ENCODE measurements around the gene ZNF853.
A peak's percentile ranks its signal among the peaks of the same experiment; 100 is the strongest.
"Not testable (repeated sequence)": the region's sequence is repeated elsewhere in the genome, so short reads cannot be mapped to it uniquely, and the experiment has no call there.

ZNF853 gene

GRCh38 chr7:6614953-6615722 is at the start of gene ZNF853:
TSS of gene ZNF853 (plus strand) at chr7:6615610. CDS start at chr7:6616175, 565 bp downstream.
- DNase-seq (ENCODE audit: low read depth): no peak

DNA sequence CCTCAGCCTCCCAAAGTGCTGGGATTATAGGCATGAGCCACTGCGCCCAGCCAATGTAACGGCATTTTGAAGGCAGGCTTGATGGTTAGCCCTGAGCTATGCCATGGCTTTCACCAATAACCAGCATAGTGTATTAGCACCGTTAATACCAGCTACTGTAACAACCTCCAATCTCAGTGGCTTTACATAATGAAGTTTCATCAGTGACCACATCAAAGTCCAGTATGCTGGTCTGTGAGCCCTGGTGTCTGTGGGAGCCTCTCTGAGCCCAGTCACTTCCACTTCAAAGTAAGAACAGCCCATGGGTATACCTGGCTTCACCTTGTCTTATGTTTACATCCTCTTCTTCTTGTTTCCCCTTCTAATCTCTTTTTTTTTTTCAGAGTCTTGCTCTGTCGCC is 49.8 kb upstream of the ZNF853 start:
- DNase-seq (ENCODE audit: low read depth): no peak

- DNase-seq (ENCODE audit: low read depth): no peak
Measured at GRCh38 chr7:6567886-6568285, 47.5 kb upstream of the ZNF853 start.

DNA sequence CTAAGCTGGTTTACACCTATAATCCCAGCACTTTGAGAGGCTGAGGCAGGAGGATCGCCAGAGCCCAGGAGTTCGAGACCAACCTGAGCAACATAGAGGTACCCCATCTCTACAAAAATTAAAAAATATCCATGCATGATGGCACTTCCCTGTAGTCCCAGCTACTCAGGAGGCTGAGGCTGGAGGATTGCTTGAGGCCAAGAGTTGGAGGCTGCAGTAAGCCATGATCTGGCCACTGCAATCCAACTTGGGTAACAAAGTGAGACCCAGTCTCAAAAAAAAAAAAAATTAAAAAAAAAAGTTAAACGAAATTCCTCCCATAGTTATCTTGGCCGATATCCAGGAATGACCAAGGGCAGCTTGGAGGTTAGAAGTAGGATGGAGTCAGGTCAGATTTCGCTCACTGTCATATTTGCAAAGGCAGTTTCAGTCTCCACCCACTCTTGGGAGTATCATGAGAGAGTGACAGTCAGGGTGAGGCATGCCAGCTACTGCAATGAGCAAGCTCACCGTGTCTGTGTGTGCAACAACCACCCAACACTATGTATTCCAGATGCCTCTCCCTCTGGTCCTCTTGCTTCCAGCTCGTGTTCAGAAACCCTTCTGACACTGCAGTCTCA is 44.1 kb upstream of the ZNF853 start:
- no peak for DNase-seq (ENCODE audit: low read depth)

DNA sequence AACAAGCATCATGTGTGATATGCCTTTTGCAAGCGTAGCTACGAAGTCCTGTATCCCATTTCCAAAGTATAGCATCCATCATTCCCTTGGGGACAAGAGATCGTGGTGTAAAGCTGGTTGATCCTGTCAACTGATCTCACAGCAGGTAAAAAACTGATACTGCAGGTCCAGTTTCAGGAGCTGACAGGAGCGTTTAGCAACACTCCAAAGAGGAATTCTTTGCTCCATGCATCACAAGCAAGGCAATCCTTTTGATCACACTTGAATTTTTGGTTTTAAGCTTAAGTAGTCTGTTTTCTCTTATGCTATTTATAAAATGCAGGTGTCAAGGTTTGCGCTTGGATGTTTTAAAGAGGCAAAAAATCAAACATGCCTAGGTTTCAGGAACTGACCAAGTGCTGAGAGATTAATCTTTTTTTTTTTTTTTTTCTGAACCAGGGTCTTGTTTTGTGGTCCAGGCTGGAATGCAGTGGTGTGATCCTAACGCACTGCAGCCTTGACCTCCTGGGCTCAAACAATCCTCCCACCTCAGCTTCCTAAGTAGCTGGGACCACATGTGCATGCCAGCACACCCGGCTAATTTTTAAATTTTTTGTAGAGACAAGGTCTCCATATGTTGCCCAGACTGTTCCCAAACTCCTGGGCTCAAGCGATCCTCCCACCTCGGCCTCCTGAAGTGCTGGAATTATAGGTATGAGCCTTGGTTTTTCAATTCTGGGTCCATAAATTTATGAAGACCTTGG is 40.0 kb upstream of the ZNF853 start:
- DNase-seq (ENCODE audit: low read depth): no peak

DNA sequence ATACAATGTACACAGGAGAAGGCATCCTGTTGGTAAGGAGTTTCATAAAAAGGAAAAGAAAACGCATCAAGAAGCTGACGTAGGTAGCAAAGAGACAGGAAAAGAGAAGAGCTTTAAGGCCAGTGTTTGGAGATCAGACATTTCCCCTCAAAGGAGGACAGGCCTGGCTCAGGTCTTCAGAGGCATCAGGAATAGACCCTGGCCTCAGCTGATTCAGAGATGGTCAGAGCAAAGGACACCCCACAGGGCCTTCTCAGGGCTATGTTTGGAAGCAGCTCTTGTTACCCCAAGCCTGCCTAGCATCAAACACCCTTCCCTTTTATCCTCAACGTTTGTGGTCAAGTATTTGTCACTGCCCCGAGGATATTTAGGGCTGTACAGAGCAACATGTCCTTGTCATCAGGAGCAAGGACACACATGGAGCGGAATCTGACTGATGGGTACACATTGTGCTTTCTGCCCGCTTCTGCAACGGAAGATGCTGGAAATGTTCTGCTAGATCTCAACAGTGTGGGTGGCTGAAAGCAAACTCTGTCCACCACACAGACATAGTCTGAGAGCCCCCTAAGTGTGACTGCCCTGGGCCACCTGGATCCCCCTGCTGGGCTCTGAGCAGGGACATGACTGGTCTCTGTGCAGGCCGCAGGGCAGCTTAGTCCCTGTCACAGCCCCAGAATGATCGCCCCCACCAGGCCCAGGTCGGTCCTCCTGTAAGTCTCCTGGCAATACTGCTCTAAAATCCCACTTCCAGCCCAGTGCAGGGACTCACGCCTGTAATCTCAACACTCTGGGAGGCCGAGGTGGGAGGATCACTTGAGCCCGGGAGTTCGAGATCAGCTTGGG is 39.2 kb upstream of the ZNF853 start:
- DNase-seq (ENCODE audit: low read depth): no peak

DNA sequence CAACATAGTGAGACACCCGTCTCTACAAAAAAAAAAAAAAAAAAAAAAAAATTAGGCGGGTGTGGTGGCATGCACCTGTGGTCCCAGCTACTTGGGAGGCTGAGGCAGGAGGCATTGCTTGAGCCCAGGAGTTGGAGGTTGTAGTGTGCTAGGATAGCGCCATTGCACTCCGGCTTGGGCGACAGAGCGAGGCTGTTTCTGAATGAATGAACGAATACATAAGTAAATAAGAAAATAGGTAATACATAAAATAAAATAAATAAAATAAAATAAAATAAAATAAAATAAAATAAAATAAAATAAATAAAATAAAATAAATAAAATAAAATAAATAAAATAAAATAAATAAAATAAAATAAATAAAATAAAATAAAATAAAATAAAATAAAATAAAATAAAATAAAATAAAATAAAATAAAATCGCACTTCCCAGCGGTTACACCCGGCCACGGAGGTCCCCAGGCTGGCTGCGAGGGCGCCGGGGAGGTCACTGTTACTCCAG is 38.5 kb upstream of the ZNF853 start:
- DNase-seq (ENCODE audit: low read depth): not testable (repeated sequence)

DNA sequence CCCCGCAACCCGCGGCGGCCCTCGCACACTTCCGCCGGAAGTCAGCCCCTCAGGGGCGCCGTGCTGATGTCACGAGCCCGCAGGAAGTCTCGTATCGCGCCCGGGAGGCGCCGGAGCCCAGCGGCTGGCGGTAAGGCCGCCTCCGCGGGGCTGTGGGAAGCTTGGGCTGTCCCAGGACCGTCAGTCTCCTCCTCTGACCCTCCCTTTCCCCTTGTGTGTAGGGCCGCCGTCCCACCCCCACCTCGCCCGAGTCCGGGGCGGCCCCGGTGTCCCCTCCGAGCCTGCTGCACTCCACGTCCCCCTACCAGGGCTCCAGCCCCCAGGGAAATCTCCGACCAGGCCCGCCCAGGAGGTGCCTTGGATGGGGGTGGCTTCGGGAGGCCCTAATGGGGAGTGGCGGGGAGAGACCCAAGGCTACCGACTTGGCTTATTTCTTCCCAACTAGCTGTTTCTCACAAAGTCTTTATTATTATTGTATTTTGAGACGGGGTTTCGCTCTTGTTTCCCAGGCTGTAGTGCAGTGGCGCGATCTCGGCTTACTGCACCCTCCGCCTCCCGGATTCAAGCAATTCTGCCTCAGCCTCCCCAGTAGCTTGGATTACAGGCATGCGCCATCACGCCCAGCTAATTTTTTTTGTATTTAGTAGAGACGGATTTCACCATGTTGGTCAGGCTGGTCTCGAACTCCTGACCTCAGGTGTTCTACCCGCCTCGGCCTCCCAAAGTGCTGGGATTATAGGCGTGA is 37.9 kb upstream of the ZNF853 start, which contains the start of gene ZDHHC4:
Gene ZDHHC4 (plus strand): TSS at position 86 of the 745 bp plus-strand sequence. CDS start 3,108 bp downstream, outside the sequence.
- DNase-seq (ENCODE audit: low read depth): peak; percentile 74

DNA sequence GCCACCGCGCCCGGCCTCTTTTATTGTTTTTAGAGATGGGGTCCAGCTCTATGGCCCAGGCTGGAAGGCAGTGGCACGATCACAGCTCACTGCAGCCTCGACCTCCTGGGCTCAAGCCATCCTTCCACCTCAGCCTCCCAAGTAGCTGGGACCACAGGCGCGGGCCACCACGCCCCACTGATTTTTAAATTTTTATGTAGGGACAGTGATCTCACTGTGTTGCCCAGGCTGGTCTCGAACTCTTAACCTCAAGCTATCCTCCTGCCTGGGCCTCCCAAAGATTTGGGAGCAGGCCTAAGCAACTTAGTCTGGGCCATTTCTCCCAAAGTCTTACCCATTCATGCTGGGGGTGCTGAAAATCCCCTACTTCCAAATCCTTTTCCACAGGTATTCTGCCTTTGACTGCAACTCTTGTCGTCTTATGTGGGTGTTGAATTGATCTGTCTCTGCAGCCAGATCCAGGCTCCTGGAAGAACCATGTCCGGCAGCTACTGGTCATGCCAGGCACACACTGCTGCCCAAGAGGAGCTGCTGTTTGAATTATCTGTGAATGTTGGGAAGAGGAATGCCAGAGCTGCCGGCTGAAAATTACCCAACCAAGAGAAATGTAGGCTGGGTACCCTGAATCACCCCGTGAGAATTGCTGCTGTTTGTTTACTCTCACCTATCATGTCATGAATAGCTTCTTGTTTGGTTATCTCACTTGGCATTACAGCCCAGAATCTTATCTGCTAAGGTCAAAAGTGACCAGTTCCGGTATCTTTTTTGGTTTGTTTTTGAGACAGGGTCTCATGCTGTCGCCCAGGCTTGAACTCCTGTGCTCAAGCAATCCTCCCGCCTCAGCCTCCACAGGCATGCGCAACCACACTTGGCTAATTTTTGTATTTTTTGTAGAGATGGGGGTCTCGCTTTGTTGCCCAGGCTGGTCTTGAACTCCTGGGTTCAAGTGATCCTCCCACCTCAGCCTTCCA is 37.0 kb upstream of the ZNF853 start:
- DNase-seq (ENCODE audit: low read depth): peak; percentile 54

GRCh38 chr7:6579446-6579845 is 36.0 kb upstream of the ZNF853 start:
- DNase-seq (ENCODE audit: low read depth): no peak

- not testable (repeated sequence) for DNase-seq (ENCODE audit: low read depth)
Measured at GRCh38 chr7:6585746-6586432, 29.5 kb upstream of the ZNF853 start.

DNA sequence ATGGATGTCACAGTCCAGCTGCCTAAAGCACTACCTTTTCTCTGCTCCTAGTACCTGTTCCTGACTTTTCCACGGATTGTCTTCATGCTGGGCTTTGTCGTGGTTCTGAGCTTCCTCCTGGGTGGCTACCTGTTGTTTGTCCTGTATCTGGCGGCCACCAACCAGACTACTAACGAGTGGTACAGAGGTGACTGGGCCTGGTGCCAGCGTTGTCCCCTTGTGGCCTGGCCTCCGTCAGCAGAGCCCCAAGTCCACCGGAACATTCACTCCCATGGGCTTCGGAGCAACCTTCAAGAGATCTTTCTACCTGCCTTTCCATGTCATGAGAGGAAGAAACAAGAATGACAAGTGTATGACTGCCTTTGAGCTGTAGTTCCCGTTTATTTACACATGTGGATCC is 26.8 kb upstream of the ZNF853 start:
- DNase-seq (ENCODE audit: low read depth): no peak

GRCh38 chr7:6589151-6589828 is 26.1 kb upstream of the ZNF853 start:
- DNase-seq (ENCODE audit: low read depth): no peak

DNA sequence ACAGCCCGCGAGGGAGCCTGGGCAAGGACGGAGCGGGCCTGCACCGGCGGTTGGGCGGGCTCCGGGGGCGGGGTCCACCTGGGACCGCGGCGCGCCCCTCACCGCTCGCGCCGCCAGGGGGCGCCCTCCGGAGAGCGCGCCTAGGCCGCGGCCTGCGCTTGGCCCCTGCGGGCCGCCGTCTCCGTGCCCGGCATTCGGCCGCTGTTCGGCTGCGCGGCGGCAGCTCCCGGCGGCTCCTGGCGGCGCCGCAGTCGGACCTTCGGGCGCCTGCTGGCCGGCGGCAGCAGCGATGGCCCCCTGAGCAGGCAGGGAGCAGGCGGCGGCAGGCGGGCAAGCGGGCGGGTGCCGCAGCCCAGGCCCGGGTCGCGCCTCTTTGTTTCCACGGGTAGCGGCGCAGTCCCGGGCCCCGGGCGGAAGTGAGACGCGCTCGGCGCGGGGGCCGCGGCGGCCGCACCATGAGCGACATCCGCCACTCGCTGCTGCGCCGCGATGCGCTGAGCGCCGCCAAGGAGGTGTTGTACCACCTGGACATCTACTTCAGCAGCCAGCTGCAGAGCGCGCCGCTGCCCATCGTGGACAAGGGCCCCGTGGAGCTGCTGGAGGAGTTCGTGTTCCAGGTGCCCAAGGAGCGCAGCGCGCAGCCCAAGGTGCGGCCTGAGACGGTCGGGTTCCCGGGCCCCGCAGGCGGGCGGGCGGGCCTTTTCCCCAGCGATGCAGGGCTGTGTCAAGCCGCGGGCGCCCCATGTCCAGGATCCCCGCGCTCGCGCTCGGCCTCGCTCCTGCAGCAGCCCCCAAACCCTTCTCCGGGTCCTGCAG is 25.4 kb upstream of the ZNF853 start, which contains the start of gene INTS15:
Gene INTS15 (plus strand): TSS at position 193 of the 816 bp plus-strand sequence. CDS start 263 bp downstream, at position 456.
- peak; percentile 57 for DNase-seq (ENCODE audit: low read depth)

DNA sequence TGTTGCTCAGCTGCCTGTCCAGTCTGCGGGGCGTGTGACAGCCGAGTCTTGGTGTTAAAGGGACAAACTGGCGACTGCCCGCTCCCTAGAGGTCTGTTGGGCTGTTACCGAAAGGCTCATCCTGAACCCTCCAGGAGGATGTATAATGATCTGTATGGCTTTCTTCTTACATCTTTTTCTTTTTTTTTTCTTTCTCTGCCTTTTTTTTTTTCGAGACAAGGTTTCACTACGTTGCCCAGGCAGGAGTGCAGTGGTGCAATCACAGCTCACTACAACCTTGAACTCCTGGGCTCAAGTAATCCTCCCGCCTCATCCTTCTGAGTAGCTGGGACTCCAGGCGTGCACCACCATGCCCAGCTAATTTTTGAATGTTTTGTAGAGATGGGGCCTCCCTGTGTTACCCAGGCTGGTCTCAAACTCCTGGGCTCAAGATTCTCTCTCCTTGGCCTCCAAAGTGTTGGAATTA is 24.7 kb upstream of the ZNF853 start:
- no peak for DNase-seq (ENCODE audit: low read depth)

- DNase-seq (ENCODE audit: low read depth): no peak
Measured at GRCh38 chr7:6600093-6600492, 15.3 kb upstream of the ZNF853 start.

GRCh38 chr7:6604458-6604857 is 11.0 kb upstream of the ZNF853 start:
- no peak for DNase-seq (ENCODE audit: low read depth)

Measured in CMK (cell line).